GM18511 (cell line): Measurements from ENCODE around the gene BICRAL.

Experiments used
- ATAC-seq: cut with Tn5 transposase; IDR thresholded peaks from one replicate; pipeline ENCODE4 v1.9.1; 2021; ENCODE audit warnings: mild to moderate bottlenecking, moderate library complexity; ENCODE audit not compliant: unreplicated experiment

The BICRAL gene

DNA sequence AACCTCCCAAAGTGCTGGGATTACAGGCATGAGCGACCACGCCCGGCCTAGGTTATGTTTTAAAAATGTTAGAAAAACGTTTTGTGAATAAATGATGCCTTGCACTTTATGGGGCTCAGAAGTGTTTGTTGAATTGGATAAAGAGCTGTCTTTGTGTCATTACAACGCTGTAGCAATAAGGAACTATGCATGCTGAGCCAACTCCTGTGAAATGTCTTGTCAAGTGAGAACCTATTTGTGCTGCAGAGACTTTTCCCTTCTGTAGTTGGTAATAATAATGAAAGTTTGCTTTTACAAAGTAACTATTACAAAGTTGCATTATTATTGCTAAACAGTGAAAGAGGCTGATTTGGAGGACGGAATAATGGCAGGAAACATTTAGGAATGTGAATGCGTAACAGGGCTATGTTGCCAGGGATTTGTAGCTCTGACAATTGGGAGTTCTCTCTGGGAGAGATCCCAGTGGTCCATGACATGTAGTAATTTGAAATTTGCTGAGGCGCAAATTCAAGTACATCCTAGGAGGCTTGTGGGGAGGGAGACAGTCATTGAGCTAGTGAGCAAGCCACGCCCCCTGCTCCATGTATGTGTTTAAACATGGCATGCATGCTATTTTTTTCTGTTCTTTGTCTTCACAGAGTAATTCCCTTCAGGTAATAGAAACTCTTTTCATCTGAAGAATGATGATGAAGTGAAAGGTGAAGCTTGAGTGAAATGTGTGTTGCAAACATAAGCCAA is 16.8 kb upstream of the BICRAL start:
- no peak for ATAC-seq

GRCh38 chr6:42766163-42766670 is 15.6 kb upstream of the BICRAL start:
- ATAC-seq = no peak

- ATAC-seq = no peak
These were observed 12.8 kb upstream of the BICRAL start for GRCh38 chr6:42769051-42769450.

DNA sequence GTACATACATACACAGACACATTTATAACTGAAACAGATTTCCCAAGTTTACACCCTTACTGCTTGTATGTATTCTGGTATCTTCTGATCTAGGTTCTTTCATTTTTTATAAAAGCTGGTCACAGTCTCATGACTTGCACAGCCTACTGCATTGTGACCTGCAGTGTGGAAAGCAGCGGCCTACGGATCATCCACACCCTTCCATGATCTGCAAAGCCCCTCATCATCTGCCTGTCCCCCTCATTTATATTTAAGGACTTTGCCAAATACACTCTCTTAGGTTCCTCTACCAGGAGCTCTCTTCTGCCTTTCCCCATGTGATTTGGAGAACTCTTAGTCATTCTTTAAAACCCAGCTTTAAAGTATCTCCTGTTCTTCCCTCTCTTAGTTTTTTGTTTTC is 12.0 kb upstream of the BICRAL start:
- no peak for ATAC-seq

- ATAC-seq = no peak
These were observed 10.1 kb upstream of the BICRAL start for GRCh38 chr6:42771741-42772100.

DNA sequence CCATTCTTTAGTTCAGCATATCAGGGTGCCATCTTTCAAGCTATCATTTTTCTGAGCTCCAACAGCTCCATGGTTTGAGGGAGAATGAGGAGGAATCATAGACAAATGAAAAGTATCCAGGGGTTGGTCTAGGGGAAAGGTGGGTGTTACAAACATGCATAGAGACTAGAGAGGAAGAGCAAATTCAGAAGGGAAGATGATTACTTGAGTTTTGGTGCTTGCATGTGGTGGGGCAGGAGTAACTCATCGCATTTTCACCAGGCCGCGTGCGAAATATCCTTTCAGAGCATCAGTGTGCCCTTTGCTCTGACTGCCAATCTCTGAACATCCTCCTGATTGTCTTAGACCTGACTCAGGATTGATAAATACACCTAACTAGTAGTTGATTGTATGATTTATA is 7.7 kb upstream of the BICRAL start:
- ATAC-seq = no peak

DNA sequence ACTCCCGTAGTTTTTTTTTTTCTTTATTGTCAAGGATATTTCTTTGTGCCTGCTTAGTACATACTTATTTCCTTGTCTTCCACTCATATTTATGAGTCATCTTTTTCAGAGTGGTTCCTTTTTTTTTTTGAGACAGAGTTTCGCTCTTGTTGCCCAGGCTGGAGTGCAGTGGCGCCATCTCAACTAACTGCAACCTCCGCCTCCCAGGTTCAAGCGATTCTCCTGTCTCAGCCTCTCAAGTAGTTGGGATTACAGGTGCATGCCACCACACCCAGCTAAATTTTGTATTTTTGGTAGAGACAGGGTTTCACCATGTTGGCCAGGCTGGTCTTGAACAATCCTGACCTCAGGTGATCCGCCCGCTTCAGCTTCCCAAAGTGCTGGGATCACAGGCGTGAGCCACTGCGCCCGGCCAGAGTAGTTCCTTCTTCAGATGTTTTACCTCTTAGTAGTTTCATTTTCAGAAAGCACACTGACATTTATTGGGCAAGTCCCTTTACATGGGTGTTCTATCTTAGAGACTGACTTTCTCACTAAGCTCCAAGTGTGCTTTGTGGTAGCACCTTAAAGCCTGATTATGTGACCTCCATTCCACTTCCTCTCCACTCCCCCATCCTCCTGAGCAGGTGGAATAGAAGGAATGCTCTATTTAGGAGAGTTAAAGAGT is 6.9 kb upstream of the BICRAL start:
- peak; percentile 59 for ATAC-seq

- ATAC-seq = no peak
These were observed 4.6 kb upstream of the BICRAL start for GRCh38 chr6:42777126-42777822.

DNA sequence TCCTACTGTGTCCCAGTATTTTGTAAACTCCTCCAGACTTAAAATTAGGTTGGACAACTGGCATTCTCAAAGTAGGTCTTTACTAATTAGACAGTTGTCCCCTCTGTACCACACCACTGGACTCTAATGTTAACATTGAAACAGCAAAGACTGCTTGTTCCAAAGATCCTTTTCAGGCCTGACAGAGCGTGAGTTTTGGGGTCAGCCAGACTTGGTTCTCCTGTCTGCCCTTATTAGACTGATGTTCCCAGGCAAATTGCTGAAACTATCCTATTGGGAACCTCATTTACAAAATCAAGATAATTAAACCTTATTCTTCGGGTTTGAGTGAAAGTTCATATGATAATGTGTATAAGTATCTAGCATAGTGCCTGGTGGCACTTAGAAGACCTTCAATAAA is 3.7 kb upstream of the BICRAL start:
- ATAC-seq = no peak

DNA sequence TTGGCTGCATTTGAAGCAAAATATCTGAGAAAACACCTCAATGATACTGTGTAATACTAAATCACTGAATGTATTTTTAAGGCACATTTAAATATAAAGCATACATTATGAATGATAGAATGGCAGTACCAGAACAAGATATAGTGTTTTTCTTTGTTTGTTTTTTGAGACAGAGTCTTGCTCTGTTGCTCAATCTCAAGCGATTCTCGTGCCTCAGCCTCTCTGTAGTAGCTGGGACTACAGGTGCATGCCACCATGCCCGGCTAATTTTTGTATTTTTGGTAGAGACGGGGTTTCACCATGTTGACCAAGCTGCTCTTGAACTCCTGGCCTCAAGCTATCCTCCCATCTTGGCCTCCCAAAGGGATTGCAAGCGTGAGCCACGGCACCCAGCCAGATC is 2.3 kb upstream of the BICRAL start:
- no peak for ATAC-seq

GRCh38 chr6:42781546-42781795 is 381 bp upstream of the BICRAL start:
- ATAC-seq = no peak

DNA sequence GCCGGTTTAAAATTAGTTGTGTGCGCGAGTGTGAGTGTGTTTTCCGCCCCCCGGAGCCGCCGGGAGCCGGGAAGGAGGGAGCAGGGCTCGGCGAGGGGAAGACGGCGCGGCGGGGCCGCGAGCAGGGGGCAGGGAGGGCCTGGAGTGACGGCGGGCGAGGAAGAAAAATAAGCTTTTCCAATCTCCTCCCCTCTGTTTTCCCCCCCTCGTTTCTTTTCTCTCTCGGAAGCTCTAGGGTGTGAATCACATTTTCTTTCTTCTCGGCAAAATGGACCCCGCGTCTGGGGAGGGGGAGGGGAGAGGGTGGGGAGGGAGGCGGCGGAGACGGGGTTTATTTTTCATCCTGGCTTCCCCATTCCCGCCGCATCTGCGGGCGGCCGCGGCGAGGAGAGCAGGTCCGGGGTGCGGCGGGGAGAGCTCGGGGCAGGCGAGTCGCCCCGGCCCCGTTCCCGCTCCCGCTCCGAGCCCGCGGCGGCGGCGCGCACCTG is 881 bp downstream of the BICRAL start:
- ATAC-seq = peak; percentile 27

GRCh38 chr6:42783177-42783875 is 1.5 kb downstream of the BICRAL start:
- peak; percentile 51 for ATAC-seq

DNA sequence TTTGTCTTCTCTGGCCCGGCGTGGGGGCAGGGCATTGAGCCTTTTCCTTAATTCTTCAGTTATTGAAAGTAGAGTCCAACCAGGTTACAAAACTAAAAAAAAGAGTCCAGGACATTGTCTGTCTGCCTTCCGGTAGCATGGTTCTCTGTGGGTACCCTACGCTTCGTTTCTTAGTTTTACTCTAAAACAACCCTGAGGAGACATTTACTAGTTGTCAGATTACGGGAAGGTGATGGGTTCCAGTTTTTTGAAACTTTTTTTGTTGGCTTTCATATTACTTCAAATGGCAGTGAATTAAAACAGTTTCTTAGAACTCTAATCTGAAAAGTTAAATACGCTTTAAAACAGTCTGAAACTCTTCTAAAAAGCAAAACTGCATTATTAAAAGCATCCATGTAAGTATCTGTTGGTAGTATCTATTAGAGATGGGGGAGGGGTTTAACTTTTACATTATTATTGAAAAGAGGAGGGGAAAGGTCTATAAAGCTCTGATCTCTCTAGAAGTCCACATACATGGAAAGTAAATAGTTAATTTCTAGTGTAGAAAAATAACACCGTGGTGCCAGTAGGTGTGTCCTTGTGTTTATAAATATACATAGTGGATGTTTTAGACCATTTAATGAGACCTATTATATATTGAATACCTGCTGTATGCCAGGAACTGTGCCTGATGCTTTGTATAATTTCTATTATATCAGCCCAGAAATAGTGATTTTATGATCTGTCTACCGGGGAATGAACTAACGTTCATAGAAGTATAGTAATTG is 2.2 kb downstream of the BICRAL start:
- no peak for ATAC-seq

DNA sequence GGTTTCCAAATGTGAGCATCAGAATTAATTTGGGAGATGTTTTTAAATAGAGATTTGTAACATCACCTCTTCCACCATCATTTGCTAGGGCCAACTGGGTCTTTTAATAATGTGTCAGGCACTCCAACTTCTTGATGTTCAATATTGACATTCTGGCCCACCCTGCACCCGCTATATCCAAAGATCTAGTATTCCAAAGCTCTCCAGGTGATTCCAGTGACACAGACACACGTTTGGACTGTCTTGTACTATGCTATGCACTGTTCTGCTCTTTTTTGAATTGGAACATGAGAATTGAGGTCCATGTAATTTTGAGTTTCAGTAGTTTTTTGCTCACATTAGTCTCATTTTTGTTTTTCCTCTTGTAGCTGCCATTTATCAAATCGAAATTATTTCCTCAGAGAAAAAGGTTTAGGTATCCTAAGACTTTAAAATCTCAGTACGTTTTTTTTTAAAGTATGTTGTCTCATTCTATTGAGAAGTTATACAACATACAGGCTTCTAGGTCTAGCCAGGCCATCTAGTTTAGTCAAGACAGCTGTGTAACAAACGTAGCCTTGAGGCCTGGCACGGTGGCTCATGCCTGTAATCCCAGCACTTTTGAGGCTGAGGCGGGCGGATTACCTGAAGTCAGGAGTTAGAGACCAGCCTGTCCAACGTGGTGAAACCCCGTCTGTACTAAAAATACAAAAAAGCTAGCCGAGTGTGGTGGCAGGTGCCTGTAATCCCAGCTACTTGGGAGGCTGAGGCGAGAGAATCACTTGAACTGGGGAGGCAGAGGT is 3.1 kb downstream of the BICRAL start:
- no peak for ATAC-seq

DNA sequence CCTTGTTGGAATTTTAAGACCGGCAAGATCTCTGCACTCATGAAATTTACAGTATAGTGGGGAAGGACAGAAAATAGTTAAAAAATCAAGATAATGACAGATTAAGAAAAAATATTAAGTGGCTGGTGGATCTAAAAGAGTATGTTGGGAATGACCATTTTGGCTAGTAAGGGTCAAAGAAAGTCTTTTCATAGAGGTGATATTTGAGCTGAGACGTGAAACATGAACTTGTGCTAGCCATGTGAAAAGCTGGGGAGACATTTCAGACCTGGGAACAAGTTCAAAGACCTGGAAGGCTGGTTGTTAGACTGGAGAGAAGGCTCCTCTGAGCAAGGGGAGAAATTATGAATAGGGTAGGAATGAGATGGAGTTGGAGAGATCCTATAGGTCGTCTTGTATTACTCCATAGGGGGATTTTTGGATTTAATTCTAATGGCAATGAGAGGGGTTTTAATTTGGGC is 4.7 kb downstream of the BICRAL start:
- ATAC-seq = no peak

GRCh38 chr6:42787063-42787472 is 5.2 kb downstream of the BICRAL start:
- no peak for ATAC-seq

DNA sequence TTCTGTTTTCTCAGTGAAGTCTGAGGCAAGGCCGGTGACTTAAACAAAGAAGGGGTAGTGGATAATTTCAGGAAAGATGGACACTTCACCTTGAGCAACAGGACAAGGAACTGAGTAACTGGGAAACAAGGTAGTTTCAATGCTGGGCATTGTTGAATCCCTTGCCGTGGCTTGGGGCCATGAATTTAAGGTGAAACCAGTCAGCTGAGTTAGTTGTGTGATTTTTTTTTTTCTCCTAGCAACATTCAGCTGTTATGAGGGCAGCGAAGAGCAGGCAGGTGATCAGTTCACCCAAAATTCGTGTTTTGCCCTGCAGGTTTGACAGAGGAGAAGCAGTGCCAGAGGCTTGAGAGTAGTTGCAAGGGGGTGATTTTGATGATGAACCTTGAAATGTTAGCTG is 6.8 kb downstream of the BICRAL start:
- ATAC-seq = no peak

GRCh38 chr6:42790549-42791181 is 8.8 kb downstream of the BICRAL start:
- ATAC-seq = no peak
